Stomach (tissue), 9 donors: ENCODE data around the gene DENND6B. TPM values are rescaled to one million over a fixed set of nuclear protein-coding genes. Genes with fewer than 3 reads are reported as not detected.
A peak's percentile ranks its signal among the peaks of the same experiment; 100 is the strongest.

ENCODE experiments used
- DNase-seq, 2 donors: peaks; one replicate each; pipeline versions ENCODE4 v3.0.0 to v3.0.0-alpha.2; 2013 to 2019
- H3K27ac ChIP-seq, 5 donors: fragments of 200-600 bp in 4 of 5; sonication (generic) in 4 of 5; one replicate each; pipeline ENCODE4 v1.5.1; 2013 to 2019; ENCODE audit warnings: mild to moderate bottlenecking in 1 of 5, moderate library complexity in 1 of 5
- H3K27me3 ChIP-seq, 3 donors: fragments of 200-600 bp; sonication (generic); one replicate each; pipeline ENCODE4 v1.5.1; 2017 to 2019; ENCODE audit warnings: mixed run types in 1 of 3
- H3K36me3 ChIP-seq, 4 donors: fragments of 200-600 bp; sonication (generic); 1 replicate in 3 of 4; 2 replicates in 1 of 4; pipeline ENCODE4 v1.5.1; 2016 to 2019
- H3K4me1 ChIP-seq, 4 donors: fragments of 200-600 bp; sonication (generic); one replicate each; pipeline ENCODE4 v1.5.1; 2016 to 2019
- H3K4me3 ChIP-seq, 4 donors: fragments of 200-600 bp; sonication (generic) in 3 of 4; one replicate each; pipeline ENCODE4 v1.5.1; 2016 to 2019; ENCODE audit warnings: mild to moderate bottlenecking in 1 of 4
- H3K9me3 ChIP-seq, 4 donors: fragments of 200-600 bp; sonication (generic); one replicate each; pipeline ENCODE4 v1.5.1; 2016 to 2019
- CTCF ChIP-seq, 7 experiments: fragments of 450-650 bp in 4 of 7; fragments of 200-600 bp in 3 of 7; sonication (generic) in 3 of 7; IDR thresholded peaks; one replicate each; pipeline ENCODE4 v1.5.1; 2016 to 2019; ENCODE audit warnings: antibody characterized with exemption in 7 of 7, control low read depth in 2 of 7, mild to moderate bottlenecking in 1 of 7
- EP300 ChIP-seq: sonication (generic); formaldehyde crosslinking; IDR thresholded peaks from one replicate; pipeline ENCODE4 v1.6.1; 2017; ENCODE audit warnings: antibody characterized with exemption
- POLR2A ChIP-seq, 4 donors: fragments of 450-650 bp; IDR thresholded peaks; one replicate each; pipeline ENCODE4 v1.6.1; 2016; ENCODE audit warnings: antibody characterized with exemption in 4 of 4, control low read depth in 2 of 4, mild to moderate bottlenecking in 1 of 4, moderate library complexity in 1 of 4
- POLR2AphosphoS5 ChIP-seq, 3 donors: sonication (generic); formaldehyde crosslinking; IDR thresholded peaks; one replicate each; pipeline ENCODE4 v1.6.1; 2016; ENCODE audit warnings: antibody characterized with exemption in 3 of 3
- WGBS, 5 donors: extraction: QIAGEN DNeasy Blood & Tissue Kit in 3 of 5; methylation state at CpG; one replicate each; pipeline versions ENCODE4 v1.1.5 to v1.1.7; 2013 to 2018; 5-methylcytosine and 5-hydroxymethylcytosine counted together
- intact Hi-C: fragments of 100-400 bp; cut with DNase I; formaldehyde crosslinking; loops from one replicate; pipeline ENCODE4 v1.15.1; 2023; ENCODE audit warnings: low total_unique reads
- polyA plus RNA-seq, 3 donors: library from polyadenylated mRNA; stranded (reverse); fragments of 200-250 nt; gene quantifications; one replicate each; pipeline ENCODE4 v1.2.3, GENCODE V29; 2013
- total RNA-seq, 5 donors: library from RNA; depleted of rRNA; stranded (reverse); fragments of >200 nt; gene quantifications; one replicate each; pipeline versions ENCODE4 v1.1.0 to v1.2.3, GENCODE V29; 2014 to 2016
- donor health status: healthy with polysubstance abuse.
- donor health status: Bipolar disorder and iron deficiency.
- donor health status: healthy.

The DENND6B gene
- total and polyA plus RNA-seq, 8 donors, result 2.0 to 13.4 (median 4.0) TPM

- Histone ChIP-seq H3K27ac (peak within 1 kb of the TSS; percentile 77 to 95 (median 86)), H3K4me3 (peak within 1 kb of the TSS; percentile 91 to 99 (median 94)), H3K4me1 (peaks cover 0 to 32% (median 29%) of the 10 kb centered on the region in 4 donors), H3K36me3 (no peaks in the 10 kb centered on the region), H3K27me3 (no peaks in the 10 kb centered on the region), H3K9me3 (no peaks in the 10 kb centered on the region)
- 0% methylated on average over 21 to 87 of the region's 87 CpGs for WGBS, 5 donors
- intact Hi-C loops, result no loop called here
- peak; percentile 86 to 91 for DNase-seq
- TF ChIP-seq EP300, result no peak
- peak in 1 of 7 experiments; percentile 2 for TF ChIP-seq CTCF (IDR thresholded peaks at IDR 0.05)
- no peak for TF ChIP-seq POLR2A (IDR thresholded peaks at IDR 0.05)
- peak in 1 of 3 donors; percentile 57 for TF ChIP-seq POLR2AphosphoS5 (IDR thresholded peaks at IDR 0.05)
Observed at GRCh38 chr22:50342651-50343540, 16.1 kb upstream of the DENND6B start, which contains the start of gene PPP6R2. TSS of gene PPP6R2 (plus strand) at chr22:50343327. CDS start at chr22:50393909, 50,582 bp downstream.

- H3K36me3 ChIP-seq, result no peaks in the 10 kb centered on the region
- peak overlapping the region; percentile 91 to 99 (median 94) for H3K4me3 ChIP-seq
- peaks cover 0 to 25% (median 24%) of the 10 kb centered on the region in 4 donors for H3K4me1 ChIP-seq
- peak; percentile 94 to 95 for DNase-seq
- no peaks in the 10 kb centered on the region for H3K27me3 ChIP-seq
- 9 to 11% (median 10%) methylated on average over 25 to 26 of the region's 26 CpGs for WGBS, 5 donors
- H3K9me3 ChIP-seq, result no peaks in the 10 kb centered on the region
- intact Hi-C loops, result no loop called here
- H3K27ac ChIP-seq, result peak overlapping the region; percentile 37 to 95 (median 86)
- TF ChIP-seq EP300, result no peak
- TF ChIP-seq CTCF (IDR thresholded peaks at IDR 0.05), result peak in 5 of 7 experiments; percentile 93 to 97 (median 95)
- TF ChIP-seq POLR2AphosphoS5 (IDR thresholded peaks at IDR 0.05), result peak in 1 of 3 donors; percentile 61
Observed at GRCh38 chr22:50341977-50342650, 15.3 kb upstream of the DENND6B start.

- Histone ChIP-seq H3K27ac (no peak overlapping the region), H3K27me3 (no peaks in the 10 kb centered on the region), H3K4me3 (no peak overlapping the region), H3K9me3 (no peaks in the 10 kb centered on the region), H3K36me3 (no peaks in the 10 kb centered on the region), H3K4me1 (peaks cover 0 to 12% (median 11%) of the 10 kb centered on the region in 4 donors)
- TF ChIP-seq EP300 (no peak), POLR2AphosphoS5 (IDR thresholded peaks at IDR 0.05) (no peak), POLR2A (IDR thresholded peaks at IDR 0.05) (no peak), CTCF (IDR thresholded peaks at IDR 0.05) (no peak)
- 77 to 82% (median 79%) methylated on average over 10 to 12 of the region's 12 CpGs for WGBS, 5 donors
- intact Hi-C loops, result loop anchor here (5.0 kb wide), 1 partner anchor 63 kb away; no protein-coding TSS in a partner anchor
- no peak for DNase-seq
Observed at GRCh38 chr22:50339945-50340879, 13.4 kb upstream of the DENND6B start.
